ENCODE measurements around the gene PMEL. TPM values are rescaled to one million over a fixed set of nuclear protein-coding genes. Genes with fewer than 3 reads are reported as not detected.

Gene PMEL
- total RNA-seq, 6 donors from 2014 or later, result 0.91 to 45.1 (median 1.5) TPM

DNA sequence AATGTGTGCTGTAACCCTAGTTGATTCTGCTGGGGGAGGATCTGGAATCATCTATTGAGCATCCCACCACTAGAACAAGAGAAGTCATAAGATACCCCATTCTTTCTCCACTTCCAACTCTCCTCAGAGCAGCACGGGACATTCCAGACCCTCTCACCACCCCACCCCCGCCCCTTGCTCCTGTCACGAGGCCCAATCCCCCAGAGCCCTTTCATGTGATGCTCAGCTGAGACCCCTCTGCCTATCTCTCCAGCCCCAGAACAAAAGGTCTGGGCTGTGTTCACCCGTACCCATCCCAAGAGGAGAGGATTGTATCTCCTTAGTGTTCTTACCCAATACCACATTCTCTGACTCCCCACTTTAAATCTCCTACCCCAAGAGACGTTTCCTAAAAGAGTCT is 602 bp downstream of the PMEL start:
- no peaks in the 10 kb centered on the region for H3K27me3 ChIP-seq
- no peak overlapping the region for H3K27ac ChIP-seq
- TF ChIP-seq POLR2AphosphoS5 (IDR thresholded peaks at IDR 0.05) (no peak), POLR2A (IDR thresholded peaks at IDR 0.05) (no peak), EP300 (IDR thresholded peaks at IDR 0.05) (no peak)
- TF ChIP-seq, protein P1, sequence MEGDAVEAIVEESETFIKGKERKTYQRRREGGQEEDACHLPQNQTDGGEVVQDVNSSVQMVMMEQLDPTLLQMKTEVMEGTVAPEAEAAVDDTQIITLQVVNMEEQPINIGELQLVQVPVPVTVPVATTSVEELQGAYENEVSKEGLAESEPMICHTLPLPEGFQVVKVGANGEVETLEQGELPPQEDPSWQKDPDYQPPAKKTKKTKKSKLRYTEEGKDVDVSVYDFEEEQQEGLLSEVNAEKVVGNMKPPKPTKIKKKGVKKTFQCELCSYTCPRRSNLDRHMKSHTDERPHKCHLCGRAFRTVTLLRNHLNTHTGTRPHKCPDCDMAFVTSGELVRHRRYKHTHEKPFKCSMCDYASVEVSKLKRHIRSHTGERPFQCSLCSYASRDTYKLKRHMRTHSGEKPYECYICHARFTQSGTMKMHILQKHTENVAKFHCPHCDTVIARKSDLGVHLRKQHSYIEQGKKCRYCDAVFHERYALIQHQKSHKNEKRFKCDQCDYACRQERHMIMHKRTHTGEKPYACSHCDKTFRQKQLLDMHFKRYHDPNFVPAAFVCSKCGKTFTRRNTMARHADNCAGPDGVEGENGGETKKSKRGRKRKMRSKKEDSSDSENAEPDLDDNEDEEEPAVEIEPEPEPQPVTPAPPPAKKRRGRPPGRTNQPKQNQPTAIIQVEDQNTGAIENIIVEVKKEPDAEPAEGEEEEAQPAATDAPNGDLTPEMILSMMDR (IDR thresholded peaks at IDR 0.05), result no peak
- H3K4me3 ChIP-seq, result no peak overlapping the region
- H3K36me3 ChIP-seq, result peaks cover 0 to 1% (median 0%) of the 10 kb centered on the region in 4 donors
- 83 to 84% methylated on average over 5 of the region's 5 CpGs for whole genome bisulfite sequencing, 2 donors
- H3K4me1 ChIP-seq, result peaks cover 14 to 26% (median 17%) of the 10 kb centered on the region in 4 donors
- DNase-seq, result no peak
- H3K9me3 ChIP-seq, result no peaks in the 10 kb centered on the region
- no peak for ATAC-seq (ENCODE audit: low FRiP score in 2 of 2)

GRCh38 chr12:55963760-55964159 is 2.1 kb downstream of the PMEL start:
- WGBS, 2 donors, result 81 to 85% methylated on average over 2 of the region's 2 CpGs
- Histone ChIP-seq H3K9me3 (no peaks in the 10 kb centered on the region), H3K4me3 (no peak overlapping the region), H3K36me3 (no peaks in the 10 kb centered on the region), H3K27ac (no peak overlapping the region), H3K27me3 (no peaks in the 10 kb centered on the region), H3K4me1 (peaks cover 14 to 21% (median 17%) of the 10 kb centered on the region in 4 donors)
- ATAC-seq (ENCODE audit: low FRiP score in 2 of 2) (no peak), DNase-seq (no peak)
- no peak for TF ChIP-seq EP300 (IDR thresholded peaks at IDR 0.05)
- TF ChIP-seq, protein P1 (IDR thresholded peaks at IDR 0.05), result no peak
- TF ChIP-seq POLR2AphosphoS5 (IDR thresholded peaks at IDR 0.05), result no peak
- no peak for TF ChIP-seq POLR2A (IDR thresholded peaks at IDR 0.05)

- DNase-seq (peak in 1 of 2 donors; percentile 57), ATAC-seq (ENCODE audit: low FRiP score in 2 of 2) (peak; percentile 13 to 28)
- Histone ChIP-seq H3K9me3 (no peaks in the 10 kb centered on the region), H3K4me1 (no peaks in the 10 kb centered on the region), H3K27ac (no peak overlapping the region), H3K4me3 (no peak overlapping the region), H3K27me3 (no peaks in the 10 kb centered on the region), H3K36me3 (peaks cover 0 to 21% (median 15%) of the 10 kb centered on the region in 4 donors)
- TF ChIP-seq POLR2A (IDR thresholded peaks at IDR 0.05) (no peak), EP300 (IDR thresholded peaks at IDR 0.05) (no peak), POLR2AphosphoS5 (IDR thresholded peaks at IDR 0.05) (no peak)
- TF ChIP-seq, protein P1 (IDR thresholded peaks at IDR 0.05), result no peak
- 61 to 71% methylated on average over 3 to 5 of the region's 5 CpGs for WGBS, 2 donors
Measured at GRCh38 chr12:55957106-55957859, 8.6 kb downstream of the PMEL start.

DNA sequence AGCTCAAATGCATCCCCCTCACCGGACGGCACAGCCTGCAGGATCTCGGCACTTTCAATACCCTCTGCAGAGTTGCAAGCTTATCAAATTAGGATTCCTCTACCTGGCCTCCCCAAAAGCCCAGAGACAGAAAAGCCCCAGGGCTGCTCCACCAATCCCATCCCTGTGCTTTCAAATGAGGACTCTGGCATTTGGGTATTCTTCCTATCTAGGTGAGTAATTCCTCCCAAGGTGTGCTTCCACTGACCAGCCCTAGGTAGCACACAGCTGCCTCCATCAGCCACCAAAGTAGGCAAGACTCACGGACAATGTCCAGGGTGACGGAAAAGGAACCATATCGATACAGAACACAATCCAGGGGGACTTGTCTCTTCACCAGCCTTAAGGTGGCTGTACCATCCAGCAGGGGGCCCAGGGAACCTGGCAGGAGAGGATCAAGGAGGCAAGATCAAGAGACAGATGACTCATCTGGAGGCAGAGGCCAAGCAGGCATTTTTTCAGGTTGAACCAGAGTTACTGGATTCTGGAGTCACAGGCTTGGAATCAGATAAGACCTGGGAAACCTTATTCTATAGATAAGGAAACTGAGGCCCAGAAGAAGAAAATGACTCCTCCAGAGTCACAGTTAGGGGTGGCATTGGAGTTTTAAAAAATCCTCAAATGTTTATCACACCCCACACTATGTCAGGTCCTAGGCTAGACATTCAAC is 9.9 kb downstream of the PMEL start:
- WGBS, 2 donors, result 91 to 100% methylated on average over 6 of the region's 6 CpGs
- Histone ChIP-seq H3K36me3 (peaks cover 0 to 34% (median 27%) of the 10 kb centered on the region in 4 donors), H3K27ac (no peak overlapping the region), H3K9me3 (no peaks in the 10 kb centered on the region), H3K4me1 (no peaks in the 10 kb centered on the region), H3K4me3 (no peak overlapping the region), H3K27me3 (no peaks in the 10 kb centered on the region)
- ATAC-seq (ENCODE audit: low FRiP score in 2 of 2) (no peak), DNase-seq (no peak)
- TF ChIP-seq, protein P1 (IDR thresholded peaks at IDR 0.05), result peak in 2 of 6 experiments; percentile 16 to 26
- TF ChIP-seq POLR2AphosphoS5 (IDR thresholded peaks at IDR 0.05), result no peak

Data from upper lobe of left lung (tissue), 6 donors.